GM18507 (cell line): Measurements from ENCODE around the gene PAM.

Source experiments
- DNase-seq: peaks from one replicate; pipeline ENCODE4 v3.0.0; 2011; ENCODE audit warnings: low read depth; ENCODE audit not compliant: insufficient read length; ENCODE audit errors: extremely low spot score
- FAIRE-seq: peaks from 2 replicates; lab custom pipeline; 2011; peaks lifted over from hg19 to GRCh38; lab: Jason Lieb, UNC

The PAM gene

GRCh38 chr5:102754767-102755431 lies at the start of gene PAM:
TSS of gene PAM (plus strand) at chr5:102755305. CDS start at chr5:102866196, 110,891 bp downstream.
- FAIRE-seq: peak; percentile 75
- peak; percentile 67 for DNase-seq

GRCh38 chr5:102711525-102712385 lies 43.4 kb upstream of the PAM start:
- FAIRE-seq: no peak
- DNase-seq: no peak

GRCh38 chr5:102713278-102713677 lies 41.8 kb upstream of the PAM start:
- DNase-seq (no peak), FAIRE-seq (no peak)

- FAIRE-seq: no peak
- no peak for DNase-seq
Observed at GRCh38 chr5:102713682-102714231, 41.3 kb upstream of the PAM start.

GRCh38 chr5:102715082-102715807 lies 39.9 kb upstream of the PAM start:
- FAIRE-seq (no peak), DNase-seq (no peak)

GRCh38 chr5:102716017-102716416 lies 39.1 kb upstream of the PAM start:
- FAIRE-seq: no peak
- no peak for DNase-seq

- DNase-seq (no peak), FAIRE-seq (no peak)
Observed at GRCh38 chr5:102718819-102719218, 36.3 kb upstream of the PAM start.

GRCh38 chr5:102719886-102720285 lies 35.2 kb upstream of the PAM start:
- FAIRE-seq (no peak), DNase-seq (no peak)

GRCh38 chr5:102720969-102721368 lies 34.1 kb upstream of the PAM start:
- no peak for DNase-seq
- no peak for FAIRE-seq

GRCh38 chr5:102722931-102723330 lies 32.2 kb upstream of the PAM start:
- no peak for DNase-seq
- no peak for FAIRE-seq

- no peak for DNase-seq
- FAIRE-seq: no peak
Observed at GRCh38 chr5:102731693-102732092, 23.4 kb upstream of the PAM start.

- no peak for DNase-seq
- no peak for FAIRE-seq
Observed at GRCh38 chr5:102733534-102733933, 21.6 kb upstream of the PAM start.

- DNase-seq (no peak), FAIRE-seq (no peak)
Observed at GRCh38 chr5:102737161-102737560, 17.9 kb upstream of the PAM start.

GRCh38 chr5:102737805-102738469 lies 17.2 kb upstream of the PAM start:
- FAIRE-seq (no peak), DNase-seq (no peak)

GRCh38 chr5:102740515-102740914 lies 14.6 kb upstream of the PAM start:
- FAIRE-seq: no peak
- no peak for DNase-seq

GRCh38 chr5:102742215-102742614 lies 12.9 kb upstream of the PAM start:
- FAIRE-seq: no peak

GRCh38 chr5:102743900-102744299 lies 11.2 kb upstream of the PAM start:
- FAIRE-seq: no peak
- no peak for DNase-seq

More at GRCh38 chr5:102742215-102742614, 12.9 kb upstream of the PAM start:
- DNase-seq: no peak

GRCh38 chr5:102747386-102748166 lies 7.5 kb upstream of the PAM start:
- DNase-seq (no peak), FAIRE-seq (peak; percentile 29)
